ENCODE measurements around the gene CCDC15. TPM values are rescaled to one million over a fixed set of nuclear protein-coding genes. Genes with fewer than 3 reads are reported as not detected.
"Not testable (repeated sequence)": the region's sequence is repeated elsewhere in the genome, so short reads cannot be mapped to it uniquely, and the experiment has no call there.

CCDC15 gene
- polyA plus RNA-seq, 4 donors, result 3.3 to 4.0 (median 3.7) TPM

DNA sequence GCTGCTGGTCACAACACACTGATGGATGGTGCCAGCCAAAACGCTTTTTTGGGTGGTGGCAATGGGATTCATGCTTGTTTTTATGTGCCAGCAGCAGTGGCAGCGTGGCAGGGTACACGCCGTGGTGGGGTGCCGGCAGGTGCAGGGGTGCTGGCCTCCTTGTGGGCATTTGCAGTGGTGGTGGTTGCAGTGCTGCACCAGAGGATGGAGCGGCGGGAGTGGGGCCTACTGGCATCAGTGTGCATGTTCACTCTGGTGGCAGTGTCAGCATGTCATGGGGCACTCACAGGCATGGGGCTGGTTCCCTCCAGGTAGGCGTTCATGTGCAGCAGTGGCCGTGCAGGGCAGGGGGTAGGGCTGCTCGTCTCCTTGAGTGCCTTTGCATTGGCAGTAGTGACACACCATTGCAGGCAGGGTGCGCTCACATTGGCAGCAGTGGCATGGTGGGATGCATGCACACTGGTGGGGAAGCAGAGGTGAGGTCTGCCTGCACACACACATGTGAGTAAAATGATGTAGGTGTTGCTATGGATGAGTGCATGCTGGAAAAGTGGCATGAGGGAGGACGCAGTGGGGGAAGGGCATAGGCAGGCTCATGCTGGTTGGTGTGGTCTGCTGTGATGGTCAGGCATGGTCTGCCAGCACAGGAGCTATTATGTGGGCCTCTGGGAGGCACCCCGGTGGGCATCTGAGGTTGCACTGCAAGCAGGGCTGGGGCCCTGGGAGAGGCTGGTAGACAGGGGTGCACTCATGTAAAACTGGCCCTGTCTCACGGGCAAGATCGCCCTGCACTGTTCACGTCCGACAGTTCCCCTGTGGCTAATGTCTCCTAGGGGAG is 29.9 kb downstream of the CCDC15 start:
- DNase-seq (ENCODE audit: low read depth in 4 of 4, low spot score in 3 of 4), result no peak

DNA sequence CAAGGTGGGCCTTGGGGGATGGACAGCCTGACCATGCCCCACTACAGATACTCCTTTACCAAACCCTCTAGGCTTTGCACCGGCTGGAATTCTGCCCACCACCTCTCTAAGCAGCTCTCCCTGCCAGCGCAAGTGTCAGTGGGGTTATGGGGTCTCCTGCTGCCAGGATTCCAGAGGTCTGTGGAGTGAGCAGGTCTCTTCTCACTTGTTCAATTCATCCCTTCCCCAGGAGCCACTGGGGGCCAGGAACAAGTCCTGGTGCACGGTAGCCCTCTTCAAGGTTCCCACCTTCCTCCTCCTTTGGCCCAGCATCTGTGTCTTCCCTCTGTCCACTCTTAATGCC is 30.5 kb downstream of the CCDC15 start:
- no peak for DNase-seq (ENCODE audit: low read depth in 4 of 4, low spot score in 3 of 4)

DNA sequence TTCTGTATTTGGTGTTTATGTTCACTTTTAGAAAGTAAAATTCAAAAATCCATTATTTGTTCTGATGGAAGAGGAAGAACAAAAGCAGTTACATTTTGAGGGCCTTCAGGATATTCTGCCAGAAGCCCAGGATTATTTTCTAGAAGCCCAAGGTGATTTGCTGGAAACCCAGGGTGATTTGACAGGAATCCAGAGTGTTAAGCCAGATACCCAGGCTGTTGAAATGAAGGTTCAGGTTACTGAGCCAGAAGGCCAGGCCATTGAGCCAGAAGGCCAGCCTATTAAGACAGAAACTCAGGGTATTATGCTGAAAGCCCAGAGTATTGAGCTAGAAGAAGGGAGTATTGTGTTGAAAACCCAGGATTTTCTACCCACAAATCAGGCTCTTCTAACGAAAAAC is 33.1 kb downstream of the CCDC15 start:
- no peak for DNase-seq (ENCODE audit: low read depth in 4 of 4, low spot score in 3 of 4)

DNA sequence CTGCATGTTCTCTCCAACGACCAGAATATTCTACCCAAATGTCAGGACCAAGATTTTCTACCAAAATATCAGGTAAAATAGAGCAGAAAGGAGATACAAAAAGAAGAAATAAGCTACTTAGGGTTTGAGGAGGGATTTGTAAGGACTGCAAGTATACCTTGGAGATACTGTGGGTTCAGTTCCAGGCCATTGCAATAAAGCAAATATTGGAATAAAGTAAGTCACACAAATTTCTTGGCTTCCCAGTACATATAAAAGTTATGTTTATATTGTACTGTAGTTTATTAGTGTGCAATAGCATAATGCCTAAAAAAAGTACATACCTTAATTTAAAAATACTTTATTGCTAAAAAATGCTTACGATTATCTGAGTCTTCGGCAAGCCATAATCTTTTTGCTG is 34.1 kb downstream of the CCDC15 start:
- DNase-seq (ENCODE audit: low read depth in 4 of 4, low spot score in 3 of 4), result no peak

DNA sequence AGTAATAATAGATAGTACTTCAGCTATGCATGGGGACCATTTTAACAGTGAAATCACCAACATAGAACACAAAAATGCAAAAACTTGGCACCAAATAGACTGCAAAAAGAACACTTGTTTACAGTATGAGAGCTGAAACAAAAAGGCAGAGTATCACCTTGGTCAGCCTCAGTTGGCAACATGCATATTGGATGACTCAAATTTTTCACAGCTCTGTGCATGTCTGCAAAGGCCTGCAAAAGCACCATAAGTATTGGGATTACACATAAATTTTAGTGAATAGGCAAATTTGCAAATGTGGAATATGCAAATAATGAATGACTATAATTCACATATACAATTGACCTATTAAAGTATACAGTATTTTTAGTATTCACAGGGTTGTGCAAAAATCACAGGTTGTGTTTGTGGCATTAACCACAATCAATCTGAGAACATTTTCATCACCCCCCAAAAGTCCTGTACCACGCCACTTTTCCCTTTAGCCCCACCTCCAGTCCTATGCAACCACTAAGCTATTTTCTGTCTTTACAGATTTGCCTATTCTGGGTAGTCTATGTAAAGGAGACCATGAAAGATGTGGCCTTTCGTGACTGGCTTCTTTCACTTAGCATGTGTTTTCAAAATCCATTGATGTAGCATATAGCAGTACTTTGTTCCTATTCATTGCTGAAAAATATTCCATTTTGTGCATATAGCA is 47.2 kb downstream of the CCDC15 start:
- DNase-seq (ENCODE audit: low read depth in 4 of 4, low spot score in 3 of 4), result no peak

DNA sequence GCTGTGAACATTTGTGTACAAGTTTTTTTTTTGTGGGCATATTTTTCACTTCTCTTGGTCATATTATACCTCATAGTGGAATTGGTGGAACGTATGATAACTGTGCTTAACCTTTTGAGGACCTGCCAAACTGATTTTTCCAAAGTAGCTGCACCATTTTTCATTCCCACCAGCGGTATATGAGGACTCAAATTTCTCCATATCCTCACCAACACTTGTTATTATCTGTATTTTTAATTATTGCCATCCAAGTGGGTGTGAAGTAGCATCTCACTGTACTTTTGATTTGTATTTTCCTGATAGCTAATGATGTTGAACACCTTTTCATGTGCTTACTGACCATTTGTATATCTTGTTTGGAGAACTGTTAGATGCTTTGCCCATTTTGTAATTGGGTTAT is 47.8 kb downstream of the CCDC15 start:
- no peak for DNase-seq (ENCODE audit: low read depth in 4 of 4, low spot score in 3 of 4)

DNA sequence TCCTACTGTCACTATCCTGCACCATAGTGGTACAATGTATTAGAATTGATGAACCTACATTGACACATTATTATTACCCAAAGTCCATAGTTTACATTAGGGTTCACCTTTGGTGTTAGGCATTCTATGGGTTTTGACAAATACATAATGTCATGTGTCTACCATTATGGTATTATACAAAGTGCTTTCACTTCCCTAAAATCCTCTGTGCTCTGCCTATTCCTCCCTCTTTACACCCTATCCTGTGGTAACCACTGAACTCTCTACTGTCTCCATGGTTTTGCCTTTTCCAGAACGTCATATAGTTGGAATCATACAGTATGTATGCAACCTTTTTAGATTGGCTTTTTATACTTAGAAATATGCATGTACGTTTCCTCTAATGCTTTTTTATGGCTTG is 51.5 kb downstream of the CCDC15 start:
- no peak for DNase-seq (ENCODE audit: low read depth in 4 of 4, low spot score in 3 of 4)

DNA sequence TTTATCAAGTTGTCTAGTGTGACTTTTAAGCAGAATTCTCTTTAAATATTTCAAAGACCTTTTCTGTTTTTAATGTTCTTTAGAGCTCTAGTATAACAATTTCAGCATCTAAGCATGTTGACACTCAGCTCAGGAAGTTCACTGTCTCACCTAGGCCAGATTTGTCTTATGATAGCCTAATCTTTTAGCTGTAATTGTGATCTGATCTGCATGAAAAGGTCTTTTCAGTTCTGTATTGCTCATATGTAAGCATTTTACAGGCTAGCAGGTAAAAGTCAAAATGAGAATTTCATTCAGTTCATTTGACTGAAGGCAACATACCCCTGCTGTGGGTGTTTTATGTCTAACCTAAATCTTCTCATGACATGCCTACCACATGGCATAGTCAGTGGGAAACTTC is 62.4 kb downstream of the CCDC15 start:
- DNase-seq (ENCODE audit: low read depth in 4 of 4, low spot score in 3 of 4), result no peak

DNA sequence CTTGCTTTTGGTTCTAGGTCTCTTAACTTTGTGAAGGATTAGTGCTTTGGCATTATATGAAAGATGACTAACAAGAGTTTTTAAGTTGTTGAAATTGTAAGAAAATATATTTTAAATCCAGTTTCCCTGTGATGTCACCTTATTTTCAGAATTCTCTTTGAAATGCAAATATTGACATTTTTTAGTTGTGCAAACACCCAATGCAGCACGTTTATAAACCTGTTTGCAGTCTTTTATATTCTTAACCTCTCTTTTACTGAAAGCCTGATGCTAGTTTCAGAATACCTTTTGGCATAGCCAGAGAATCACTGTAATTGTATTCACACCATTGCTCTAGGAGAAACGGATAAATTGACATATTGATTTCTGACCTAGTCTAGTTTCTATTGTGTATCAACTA is 66.3 kb downstream of the CCDC15 start:
- DNase-seq (ENCODE audit: low read depth in 4 of 4, low spot score in 3 of 4), result no peak

DNA sequence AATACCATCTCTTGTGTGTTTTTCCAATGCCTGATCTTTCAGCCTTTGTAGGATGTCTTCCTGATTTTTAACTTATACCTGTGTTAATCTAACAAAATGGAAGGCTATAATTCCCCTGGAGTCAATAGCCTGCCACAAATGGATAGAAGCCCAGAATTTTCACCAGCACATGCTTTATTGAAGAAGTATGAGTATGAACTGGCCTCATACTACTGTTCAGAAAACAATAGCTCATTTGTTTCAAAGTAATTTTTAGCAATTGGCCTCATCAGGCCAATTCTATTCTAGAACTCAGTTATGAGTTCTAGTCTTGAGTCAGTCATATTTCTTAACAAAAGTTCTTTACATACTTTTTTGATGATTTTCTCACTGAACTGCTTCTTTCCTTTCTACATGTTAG is 68.5 kb downstream of the CCDC15 start:
- DNase-seq (ENCODE audit: low read depth in 4 of 4, low spot score in 3 of 4), result no peak

DNA sequence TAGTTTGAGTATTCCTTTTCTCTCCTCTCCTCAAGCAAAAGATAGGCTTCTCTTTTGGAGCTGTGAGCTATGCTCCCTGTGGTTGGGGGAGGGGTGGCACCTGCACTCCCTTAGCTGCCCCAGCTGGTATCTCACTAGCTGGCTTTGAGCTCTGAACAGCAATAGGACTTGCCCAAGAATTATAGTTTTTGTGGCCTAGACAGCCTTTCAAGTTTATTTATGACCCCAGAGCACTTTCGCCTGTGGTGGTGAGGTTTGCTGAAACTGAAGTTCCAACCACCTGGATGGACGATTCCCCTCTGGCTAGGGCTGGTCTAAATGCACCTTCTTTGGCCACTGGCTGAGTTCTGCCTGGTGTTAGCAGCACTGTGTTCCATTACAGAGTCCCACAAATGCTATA is 72.0 kb downstream of the CCDC15 start:
- DNase-seq (ENCODE audit: low read depth in 4 of 4, low spot score in 3 of 4), result no peak

DNA sequence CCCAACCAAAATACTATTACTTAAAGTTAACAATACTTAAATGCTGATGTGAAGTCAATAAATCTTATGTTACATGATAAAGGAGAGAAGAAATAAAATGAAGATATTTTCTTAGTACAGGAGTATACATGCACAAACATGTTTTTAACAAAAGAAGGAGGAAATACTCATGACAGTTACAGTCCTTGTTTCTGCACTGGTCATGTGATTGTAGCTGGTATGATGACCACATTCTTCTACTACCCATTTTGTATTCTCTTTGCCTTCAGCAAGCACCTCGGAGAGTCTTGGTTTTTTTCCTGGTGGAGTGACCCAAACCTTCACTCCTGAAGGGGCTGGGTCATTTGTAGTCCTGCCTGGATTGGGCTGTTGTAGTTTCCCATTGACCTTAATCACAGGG is 75.4 kb downstream of the CCDC15 start:
- DNase-seq (ENCODE audit: low read depth in 4 of 4, low spot score in 3 of 4), result not testable (repeated sequence)

DNA sequence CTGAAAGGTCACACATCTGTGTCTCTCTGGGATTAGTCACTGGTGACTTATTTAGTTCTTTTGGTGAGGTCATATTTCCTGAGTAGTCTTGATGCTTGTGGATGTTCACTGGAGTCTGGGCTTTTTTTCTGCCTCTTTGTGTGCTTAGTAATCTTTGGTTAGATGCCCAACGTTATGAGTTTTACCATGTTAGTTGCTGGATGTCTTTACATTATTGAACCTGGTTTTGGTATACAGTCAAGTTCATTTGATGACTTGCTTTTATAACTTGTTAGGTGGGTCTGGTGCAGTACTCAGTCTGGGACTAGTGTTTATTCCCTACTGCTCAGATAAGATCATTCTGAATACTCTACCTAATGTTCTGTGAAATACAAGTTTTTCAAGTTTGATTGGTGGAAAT is 82.9 kb downstream of the CCDC15 start:
- DNase-seq (ENCODE audit: low read depth in 4 of 4, low spot score in 3 of 4), result no peak

DNA sequence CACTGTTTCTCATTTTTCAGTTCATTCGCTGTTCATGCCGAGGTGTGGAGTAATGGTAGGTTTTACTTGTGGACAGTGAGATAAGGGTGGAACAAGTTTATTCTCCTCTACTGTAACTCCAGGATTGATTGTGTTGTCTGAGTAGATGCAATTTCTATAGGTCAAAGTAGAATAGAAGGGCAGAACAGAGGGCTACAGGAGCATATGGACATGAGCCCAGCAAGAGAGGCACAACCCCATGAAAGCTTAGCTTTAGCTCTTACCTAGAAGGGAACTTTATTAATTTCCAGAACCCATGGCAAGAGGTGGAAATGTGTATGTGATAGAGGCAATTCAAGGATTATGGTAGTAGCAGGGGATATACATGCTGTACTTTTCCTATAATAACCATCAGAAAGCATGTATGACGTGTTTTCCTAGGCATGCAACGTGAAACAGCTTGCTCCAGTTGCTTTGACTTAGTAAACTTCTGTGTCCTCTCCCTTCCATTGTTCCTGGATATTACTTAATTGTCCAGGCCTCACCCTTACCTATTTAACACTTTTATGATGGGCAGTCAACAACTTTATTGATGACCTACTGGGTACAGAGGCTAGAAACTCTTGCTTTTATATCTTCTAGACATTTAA is 95.3 kb downstream of the CCDC15 start:
- no peak for DNase-seq (ENCODE audit: low read depth in 4 of 4, low spot score in 3 of 4)

DNA sequence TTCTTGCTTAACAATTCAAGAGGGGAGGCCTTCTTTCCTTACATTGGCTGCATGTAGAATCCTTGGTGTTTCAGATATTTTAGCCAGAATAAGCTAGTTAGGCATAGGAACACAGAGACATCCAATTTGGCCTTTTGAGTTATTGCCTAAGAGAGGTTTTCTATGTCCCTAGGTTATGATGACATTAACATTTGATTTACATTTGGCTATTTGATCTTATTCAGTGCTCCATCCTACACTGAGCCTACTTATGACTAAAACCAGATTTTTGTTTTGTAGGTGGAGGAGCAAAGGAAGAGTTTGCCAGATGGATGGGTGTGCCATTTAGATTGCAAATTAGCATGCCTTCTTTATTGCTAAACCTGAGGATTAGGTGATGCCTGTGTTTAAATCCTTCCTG is 98.0 kb downstream of the CCDC15 start:
- no peak for DNase-seq (ENCODE audit: low read depth in 4 of 4, low spot score in 3 of 4)

DNA sequence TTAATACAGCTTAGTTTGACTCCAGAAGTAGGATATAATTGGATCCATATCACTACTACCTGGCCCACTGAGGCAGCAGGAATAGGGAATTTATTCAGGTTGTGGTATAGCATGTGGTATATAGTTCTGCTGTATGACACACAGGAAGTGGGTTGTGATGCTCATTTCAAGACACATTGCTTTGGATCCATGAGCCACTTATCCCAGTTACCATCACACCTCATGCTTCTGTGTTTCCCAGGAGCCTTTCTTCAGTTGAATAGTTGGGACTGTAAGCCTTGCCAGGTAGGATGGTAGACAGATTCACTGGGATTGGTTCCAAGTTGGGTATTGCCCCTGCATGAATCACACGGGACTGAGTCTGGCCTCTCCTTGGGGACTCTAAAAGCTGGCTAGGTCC is 99.2 kb downstream of the CCDC15 start:
- DNase-seq (ENCODE audit: low read depth in 4 of 4, low spot score in 3 of 4), result no peak

DNA sequence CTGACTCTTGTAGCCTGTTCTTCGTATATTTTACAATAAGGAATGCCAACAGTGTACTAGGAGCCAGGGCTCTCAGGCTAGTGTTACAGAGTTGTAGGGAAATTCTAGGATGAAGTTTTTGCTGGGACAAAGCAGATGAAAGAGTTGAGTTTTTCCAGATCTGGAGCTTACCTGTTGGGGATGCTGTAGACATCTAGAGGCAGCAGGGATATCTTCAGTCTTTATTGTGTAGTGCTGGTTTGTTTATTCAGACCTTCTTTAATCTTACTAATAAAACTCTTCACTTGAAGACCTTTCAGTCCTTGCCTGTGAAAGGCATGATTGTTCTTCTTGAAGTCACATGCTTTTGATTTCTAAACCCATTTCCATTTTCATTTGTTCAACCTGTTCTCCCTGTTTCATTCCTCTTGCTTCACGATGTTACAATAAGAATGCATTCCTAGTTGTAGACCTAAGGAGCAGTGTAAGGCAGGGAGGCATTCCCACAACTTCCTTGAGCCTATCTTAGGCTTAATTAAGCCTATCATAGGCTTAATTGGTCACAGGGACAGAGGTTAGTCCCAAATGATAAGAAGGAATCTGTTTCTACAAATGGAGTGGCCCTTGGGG is 101.2 kb downstream of the CCDC15 start:
- DNase-seq (ENCODE audit: low read depth in 4 of 4, low spot score in 3 of 4), result no peak

DNA sequence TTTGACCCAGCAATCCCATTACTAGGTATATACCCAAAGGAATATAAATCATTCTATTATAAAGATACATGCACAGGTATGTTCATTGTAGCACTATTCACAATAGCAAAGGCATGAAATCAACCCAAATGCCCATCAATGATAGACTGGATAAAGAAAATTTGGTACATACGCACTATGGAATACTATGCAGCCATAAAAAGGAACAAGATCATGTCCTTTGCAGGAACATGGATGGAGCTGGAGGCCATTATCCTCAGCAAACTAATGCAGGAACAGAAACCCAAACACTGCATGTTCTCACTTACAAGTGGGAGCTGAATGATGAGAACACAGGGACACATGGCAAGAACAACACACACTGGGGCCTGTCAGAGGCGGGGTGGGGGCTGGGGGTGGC is 102.1 kb downstream of the CCDC15 start:
- DNase-seq (ENCODE audit: low read depth in 4 of 4, low spot score in 3 of 4), result not testable (repeated sequence)

DNA sequence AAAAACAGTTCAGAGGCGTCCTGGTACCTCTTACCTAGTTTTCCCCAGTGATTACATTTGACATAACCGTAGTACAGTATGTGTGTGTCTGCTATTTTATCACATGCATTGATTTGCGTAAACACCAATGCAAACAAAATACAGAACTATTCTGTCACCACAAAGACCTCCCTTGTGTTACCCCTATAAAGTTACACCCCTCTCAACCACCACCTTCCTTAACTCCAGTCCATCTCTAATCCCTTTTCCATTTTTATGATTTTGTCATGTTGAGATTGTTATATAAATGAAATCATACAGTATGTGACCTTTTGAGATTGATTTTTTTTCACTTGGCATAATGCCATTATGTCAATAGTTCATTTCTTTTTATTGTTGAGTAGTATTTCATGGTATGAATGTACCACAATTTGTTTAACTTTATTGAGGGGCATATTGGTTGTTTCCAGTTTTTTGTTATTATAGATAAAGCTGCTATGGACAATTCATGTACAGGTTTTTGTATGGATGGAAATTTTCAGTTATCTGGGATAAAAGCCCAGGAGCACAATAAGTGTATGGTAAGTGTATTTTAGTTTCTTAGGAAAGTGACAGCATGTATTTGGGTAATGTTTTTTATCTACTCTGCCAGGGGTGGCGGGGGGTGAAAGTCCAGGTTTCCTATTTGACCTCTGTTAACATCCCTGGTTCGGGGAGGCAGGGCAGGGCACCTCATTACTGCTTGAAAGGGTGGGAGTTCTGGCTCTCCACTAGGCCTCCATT is 103.1 kb downstream of the CCDC15 start:
- DNase-seq (ENCODE audit: low read depth in 4 of 4, low spot score in 3 of 4), result no peak

DNA sequence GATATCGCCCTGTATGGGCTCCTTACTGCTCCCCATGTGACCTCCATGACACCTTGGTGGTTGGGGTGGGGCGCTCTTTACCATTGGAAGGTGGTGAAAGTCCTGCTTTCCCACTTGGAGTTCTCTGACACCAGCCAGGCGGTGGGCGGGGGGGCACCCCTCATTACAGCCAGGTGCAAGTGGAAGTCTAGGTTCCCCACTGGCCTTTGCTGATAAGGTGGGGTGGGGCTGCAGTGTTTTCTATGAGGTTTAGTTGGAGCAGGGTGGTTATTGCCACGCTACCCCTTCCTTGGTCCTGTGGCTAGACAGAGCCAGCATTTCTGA is 103.7 kb downstream of the CCDC15 start:
- no peak for DNase-seq (ENCODE audit: low read depth in 4 of 4, low spot score in 3 of 4)

DNA sequence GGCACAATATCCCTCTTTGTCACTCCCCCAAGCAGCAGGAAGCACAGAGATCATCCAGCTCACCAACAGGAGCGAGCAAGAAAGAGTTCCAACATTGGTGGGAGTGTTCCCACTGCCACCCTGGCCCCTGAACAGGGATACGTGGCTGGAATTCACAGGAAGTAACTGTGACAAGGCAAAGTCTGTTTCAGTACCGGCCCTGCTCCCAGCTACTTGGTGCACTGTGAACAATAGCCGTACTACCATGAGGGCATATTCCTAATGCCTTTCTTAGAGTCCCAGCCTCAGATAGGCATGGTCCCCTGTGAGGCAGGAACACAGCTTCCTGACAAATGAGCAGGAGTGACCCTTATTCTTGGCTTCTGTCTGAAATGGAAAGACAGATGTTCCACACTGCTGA is 107.3 kb downstream of the CCDC15 start:
- DNase-seq (ENCODE audit: low read depth in 4 of 4, low spot score in 3 of 4), result no peak

Measured in right renal pelvis (tissue), 4 donors.